HG02943 (cell line): Measurements from ENCODE around the gene RUNX3.

ENCODE experiments used
- ATAC-seq: cut with Tn5 transposase; IDR thresholded peaks from one replicate; pipeline ENCODE4 v1.9.1; 2021; ENCODE audit warnings: mild to moderate bottlenecking, low read depth, moderate library complexity; ENCODE audit not compliant: unreplicated experiment

RUNX3 gene

DNA sequence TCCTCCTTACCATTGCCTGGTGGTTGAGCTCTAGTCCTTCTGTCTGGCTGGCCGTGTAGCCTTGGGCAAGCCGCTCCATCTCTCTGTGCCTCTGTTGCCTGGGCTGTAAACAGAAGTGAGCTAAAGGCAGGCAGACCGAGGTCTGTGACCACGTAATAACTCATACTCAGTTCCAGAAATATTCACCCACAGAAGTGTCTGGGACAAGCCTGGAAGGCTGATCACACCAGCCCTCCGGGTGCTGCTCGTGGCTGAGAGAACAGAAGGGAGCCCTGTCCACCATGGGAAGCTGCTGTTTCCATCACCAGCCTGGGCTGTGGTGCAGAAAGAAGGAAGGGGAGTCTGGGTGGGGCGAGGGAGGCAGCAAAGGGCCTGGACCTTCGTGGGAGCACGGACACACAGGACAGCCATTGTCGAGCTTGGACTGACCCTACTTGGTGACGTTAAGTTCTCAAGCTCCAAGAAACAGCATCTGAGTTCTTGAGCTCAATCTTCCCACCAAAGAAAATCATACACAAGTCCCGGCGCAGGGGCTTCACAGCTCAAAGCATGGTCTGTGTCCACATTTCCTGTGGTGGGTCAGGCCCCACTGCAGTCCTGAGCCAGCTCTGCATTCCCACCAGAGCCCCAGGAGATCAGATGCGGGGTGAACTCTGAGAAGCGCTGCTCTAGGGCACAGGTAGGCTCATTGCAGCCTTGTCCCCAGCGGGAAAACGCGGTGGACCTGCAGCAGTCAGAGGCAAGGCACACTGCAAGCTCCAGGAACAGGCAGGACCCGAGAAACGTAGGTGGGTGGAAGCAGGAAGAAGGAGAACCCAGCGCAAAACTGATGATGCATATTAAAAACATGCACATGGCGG lies 61.8 kb downstream of the RUNX3 start:
- no peak for ATAC-seq

DNA sequence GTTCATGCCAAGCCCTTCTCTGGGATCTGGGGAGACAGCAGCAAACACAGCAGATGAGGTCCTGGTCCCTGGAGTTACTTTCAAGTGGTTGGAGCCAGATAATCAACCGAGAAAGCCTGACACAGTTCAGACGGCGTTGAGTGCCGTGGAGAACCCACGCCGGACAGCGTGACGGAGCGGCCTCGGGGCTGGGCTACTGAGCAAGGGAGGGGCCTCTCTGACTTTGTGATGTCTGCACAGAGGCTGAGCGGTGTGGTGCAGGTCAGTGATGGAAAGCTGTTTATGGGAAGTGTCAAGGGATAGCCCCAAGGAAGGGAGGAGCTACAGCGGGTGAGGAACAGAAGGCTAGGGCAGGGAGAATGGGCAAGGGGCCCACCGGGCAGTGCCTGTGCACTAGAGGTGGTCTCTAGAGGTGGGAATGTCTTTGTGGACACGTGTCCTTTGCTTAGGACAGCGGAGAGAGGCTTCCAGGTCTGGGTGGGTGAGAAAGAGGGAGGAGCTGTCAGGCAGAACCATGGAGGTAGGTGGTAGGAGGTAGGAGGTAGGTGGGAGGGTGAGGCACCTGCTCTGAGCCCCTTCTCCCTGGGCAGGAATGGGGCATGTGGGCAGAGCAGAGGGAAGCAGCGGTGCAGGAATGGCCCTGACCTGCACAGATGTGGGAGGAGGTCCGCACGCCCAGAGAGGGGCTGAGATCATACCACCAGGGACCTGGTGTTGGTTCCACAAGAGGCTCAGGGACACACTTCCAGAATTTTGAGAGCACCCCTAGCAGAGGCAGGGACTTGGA lies 62.8 kb downstream of the RUNX3 start:
- no peak for ATAC-seq

DNA sequence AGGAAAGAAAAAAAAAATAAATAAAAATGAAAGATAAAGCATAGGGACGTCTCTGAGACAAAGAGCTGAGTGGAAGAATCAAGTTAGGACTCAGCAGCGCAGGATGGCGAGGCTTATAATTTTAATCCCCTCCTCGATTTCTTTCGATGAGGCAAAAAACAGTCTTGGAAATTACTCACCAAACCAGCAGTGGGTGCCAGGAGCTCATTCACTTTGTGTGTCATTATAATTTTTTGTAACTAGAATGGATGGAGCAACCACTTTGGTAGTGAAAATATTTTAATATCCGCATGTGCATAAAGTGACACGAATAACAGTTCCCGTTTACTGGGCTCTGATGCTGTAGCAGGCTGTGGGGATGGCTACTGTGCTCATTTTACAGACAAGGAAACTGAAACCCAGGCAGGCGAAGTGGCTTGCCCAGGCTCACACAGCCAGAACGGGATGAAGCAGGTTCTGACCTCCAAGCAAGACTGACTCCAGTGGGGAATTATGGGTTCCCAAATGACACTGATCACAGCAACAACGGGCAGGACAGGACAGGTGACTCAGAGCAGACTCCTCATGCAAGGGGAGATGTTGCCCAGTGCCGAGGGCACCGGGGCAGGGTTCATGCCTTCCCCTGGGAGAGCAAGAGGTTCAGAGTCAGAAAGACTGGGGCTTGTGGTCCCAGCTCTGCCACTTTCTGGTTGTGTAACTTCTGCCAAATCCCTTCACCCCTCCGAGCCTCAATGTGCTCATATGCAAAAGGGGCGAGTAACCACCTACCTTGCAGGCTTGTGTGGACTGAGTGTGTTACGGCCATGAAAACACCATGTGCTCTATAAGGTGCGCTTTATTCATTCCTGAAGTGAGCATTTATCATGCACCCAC lies 63.6 kb downstream of the RUNX3 start:
- no peak for ATAC-seq

DNA sequence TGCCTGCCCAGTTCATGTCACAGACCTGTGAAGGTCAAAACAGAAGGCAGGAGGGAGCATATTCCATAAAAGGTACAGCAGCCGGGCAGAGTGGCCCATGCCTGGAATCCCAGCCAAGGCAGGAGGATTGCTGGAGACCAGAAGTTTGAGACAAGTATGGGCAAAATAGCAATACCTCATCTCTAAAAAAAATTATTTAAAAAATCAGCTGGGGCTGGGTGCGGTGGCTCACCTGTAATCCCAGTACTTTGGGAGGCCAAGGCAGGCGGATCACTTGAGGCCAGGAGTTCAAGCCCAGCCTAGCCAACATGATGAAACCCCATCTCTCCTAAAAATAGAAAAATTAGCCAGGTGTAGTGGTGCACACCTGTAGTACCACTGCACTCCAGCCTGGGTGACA lies 64.5 kb downstream of the RUNX3 start:
- no peak for ATAC-seq

GRCh38 chr1:24865168-24865567 lies 64.9 kb downstream of the RUNX3 start:
- ATAC-seq: no peak

DNA sequence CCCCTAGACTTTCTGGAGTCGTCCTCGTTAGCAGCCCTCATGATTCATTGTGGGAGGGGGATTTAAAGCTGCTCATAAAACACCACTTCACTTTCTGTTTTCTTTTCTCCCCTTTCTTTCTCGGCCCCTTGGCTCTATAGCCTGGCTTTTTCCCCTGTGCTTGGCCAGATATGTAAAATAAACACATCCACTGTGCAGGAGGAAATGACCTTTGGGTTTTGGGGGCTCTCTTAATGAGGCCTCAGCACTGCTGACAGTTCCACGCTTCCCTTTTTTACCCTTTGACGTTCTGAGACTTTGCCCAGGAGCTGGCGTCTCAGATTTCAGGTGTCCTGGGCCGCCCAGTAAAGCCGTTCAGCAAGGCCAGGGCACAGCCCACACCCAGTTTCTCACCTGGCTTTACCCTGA lies 65.7 kb downstream of the RUNX3 start:
- no peak for ATAC-seq

- no peak for ATAC-seq
Observed at GRCh38 chr1:24862775-24863483, 67.1 kb downstream of the RUNX3 start.

DNA sequence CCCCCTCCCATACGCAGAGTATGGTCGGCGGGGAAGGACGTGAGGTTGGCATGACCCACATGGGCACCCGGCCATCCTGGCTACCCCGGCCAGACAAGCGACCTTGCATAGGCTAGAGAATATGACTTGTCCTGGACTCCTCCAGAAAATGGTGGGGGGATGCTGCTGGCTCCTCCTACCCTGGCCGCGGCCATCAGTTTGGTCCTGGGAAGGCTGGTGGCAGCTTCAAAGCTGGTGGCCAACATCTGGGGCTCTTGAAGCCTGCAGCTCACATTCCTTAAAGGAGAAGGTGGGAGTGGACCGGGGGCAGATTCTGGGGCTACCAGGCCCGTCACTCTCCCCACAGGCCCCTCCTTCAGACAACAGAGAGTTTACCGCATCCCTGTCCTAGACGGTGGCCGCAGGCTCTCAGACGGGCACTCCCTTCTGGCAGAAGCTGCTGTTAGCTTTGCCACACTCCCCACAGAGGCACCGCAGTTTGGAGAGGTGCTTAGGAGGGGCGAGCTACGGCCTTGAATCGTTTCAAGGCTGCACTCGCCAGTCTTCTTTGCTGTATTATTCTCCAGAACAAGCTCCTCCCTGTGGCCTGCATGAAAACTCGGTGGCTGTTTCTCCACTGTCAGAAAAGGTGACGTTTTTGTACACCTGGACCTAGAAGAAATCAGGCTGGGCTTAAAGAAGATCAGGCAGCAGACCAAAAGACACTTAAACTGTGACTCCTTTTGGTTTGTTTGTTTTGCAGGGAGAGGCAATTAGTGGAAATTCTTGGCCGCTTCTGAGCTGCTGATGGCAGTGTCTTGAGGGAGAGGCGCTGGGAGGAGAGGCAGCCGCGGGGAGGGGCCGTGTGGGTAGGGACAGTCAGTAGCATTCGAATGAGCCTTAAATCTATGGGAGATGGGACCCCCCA lies 68.0 kb downstream of the RUNX3 start:
- no peak for ATAC-seq

DNA sequence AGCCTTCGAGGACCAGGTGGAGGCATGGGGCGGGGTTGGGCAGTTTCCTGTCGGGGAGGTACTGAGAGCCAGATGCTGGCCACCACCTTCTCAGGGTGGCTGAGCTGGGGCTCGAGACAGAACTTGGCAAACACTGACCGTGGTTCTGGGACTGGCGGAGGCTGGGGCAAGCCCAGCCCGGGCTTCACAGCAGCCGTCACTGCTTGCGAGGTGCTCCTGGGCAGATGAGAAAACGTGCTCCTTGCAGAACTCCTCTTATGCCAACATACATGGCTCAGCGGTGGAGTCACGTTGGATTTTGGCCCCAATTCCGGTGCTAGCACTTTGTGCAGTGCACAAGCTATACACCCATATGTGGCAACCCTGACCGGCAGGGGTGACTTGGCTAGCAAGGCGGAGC lies 69.2 kb downstream of the RUNX3 start:
- no peak for ATAC-seq

- no peak for ATAC-seq
Observed at GRCh38 chr1:24859063-24860010, 70.7 kb downstream of the RUNX3 start.

DNA sequence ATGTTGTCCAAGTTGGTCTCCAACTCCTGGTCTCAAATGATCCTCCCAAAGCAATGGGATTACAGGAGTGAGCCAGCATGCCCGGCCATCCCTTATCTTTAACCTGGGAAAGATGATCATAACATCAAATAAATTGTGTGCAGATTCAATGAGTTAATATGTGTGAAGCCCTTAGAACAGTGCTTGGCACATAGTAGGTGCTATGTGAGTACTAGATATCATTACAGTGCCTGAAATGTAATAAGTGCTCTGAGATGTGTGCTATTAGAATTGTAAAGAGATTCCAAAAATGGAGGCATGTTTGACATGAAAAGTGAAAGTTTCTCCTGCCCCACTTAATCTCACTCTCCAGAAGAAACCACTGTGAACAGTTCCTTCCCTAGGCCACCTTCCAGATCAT lies 71.8 kb downstream of the RUNX3 start:
- ATAC-seq: no peak

GRCh38 chr1:24857507-24858133 lies 72.5 kb downstream of the RUNX3 start:
- ATAC-seq: no peak

DNA sequence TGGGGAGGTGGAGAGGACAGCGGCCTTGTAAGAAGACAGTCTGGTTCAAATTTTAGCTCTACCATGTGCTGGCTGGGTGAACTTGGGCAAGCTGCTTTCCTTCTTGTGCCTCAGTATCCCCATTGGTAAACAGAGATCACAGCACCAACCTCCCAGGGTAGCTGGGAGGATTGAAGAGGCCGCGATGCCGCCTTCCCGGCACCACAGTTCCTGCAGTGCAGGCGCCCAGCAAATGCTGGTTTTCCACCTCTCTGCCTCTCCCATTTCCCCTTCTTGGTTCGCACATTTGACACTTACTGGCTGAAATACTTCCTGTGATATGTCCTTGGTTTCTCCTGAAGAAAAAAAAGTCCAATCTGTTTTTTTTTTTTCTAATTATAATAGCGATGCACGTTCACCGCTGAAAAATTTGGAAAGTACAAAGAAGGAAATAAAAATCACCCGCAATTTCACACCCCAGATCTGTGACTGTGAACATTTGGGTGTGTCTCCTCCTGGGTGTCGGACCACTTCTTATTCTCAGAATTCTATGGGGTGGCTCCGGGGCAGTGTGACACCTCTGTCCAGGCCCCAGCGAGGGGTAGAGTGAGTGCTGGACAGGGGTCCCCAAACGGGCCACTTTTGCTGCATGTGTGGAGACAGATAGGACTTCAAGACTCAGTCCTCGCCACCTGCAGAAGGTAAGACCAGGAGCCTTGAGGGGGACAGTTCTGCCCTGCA lies 73.1 kb downstream of the RUNX3 start:
- no peak for ATAC-seq

GRCh38 chr1:24855474-24855873 lies 74.6 kb downstream of the RUNX3 start:
- ATAC-seq: no peak

DNA sequence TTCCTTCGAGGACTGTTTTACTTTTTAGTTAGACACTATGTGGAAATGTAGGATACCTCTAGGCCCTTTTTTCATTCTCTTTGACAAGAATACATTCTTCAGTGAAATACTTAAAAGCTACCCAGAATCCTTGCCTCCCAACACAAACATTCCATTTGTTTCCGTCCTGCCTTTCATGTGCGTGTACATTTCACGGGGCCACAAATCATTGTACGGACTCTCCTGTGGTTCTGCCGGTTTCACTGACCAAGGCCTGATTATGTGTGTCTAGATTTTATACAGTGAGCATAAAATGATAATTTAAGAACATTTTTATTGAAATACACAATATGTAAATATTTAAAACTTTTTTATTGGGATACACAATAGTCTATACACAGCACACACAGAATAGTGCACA lies 76.4 kb downstream of the RUNX3 start:
- ATAC-seq: no peak

- ATAC-seq: no peak
Observed at GRCh38 chr1:24850328-24850920, 79.7 kb downstream of the RUNX3 start.
